ENCODE measurements around the gene LYRM1. TPM values are rescaled to one million over a fixed set of nuclear protein-coding genes. Genes with fewer than 3 reads are reported as not detected.

Gene LYRM1
- total RNA-seq, 2 experiments from 2014 or later = 13.3 to 14.0 TPM

DNA sequence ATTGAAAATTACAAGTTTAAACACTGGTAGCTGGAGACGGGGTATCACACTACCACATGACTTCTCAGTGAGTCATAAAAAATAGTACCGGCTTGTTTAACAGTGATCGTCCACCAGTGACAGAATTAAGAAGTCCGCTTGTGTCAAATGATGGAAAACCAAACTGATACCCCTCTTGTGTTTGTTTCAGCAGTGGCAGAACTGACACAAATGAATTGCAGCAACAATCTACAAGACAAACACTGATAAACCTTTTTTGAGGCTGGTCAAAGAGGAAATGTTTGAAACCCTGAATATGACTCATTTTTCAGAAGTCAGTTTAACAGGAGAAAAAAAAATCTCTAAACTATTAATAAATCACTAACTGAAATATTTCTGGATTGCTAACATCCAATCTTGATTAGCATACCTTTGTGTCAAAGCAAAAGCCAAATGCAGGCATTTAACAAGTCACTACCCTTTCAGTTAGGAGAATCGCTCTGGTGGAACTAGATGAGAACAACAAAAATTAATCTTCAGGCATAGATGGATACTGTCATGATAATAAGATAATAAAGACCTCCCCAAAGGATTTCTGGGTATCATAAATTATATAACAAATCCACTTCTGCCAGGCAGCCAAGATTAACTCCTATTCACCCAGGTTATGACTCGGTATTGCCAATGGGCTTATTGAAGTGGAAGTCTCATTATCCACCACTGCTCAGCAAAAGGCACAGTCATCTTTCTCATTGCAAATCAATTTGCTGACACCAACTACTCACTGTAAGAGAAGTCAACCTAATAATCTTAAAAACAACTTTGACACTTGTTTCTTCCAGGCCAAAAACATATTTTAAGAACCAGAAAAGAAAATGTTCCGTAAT is 21.2 kb upstream of the LYRM1 start:
- Histone ChIP-seq H3K27ac (ENCODE audit: low read depth in 1 of 2, low read length in 2 of 2) (no peak overlapping the region), H3K4me3 (ENCODE audit: low read length) (no peak overlapping the region), H3K4me1 (ENCODE audit: insufficient read depth, low read length) (peaks cover 10% of the 10 kb centered on the region), H3K36me3 (ENCODE audit: insufficient read depth, low read length) (peaks cover 2% of the 10 kb centered on the region), H3K27me3 (ENCODE audit: control insufficient read depth in 1 of 2, insufficient read depth in 2 of 2, low read length in 2 of 2) (no peaks in the 10 kb centered on the region), H3K9me3 (ENCODE audit: control insufficient read depth in 1 of 2, insufficient read depth in 1 of 2, low read length in 2 of 2) (no peaks in the 10 kb centered on the region)
- Mint-ChIP-seq H3K9me3 (no peaks in the 10 kb centered on the region), H3K4me1 (ENCODE audit: low read depth) (peaks cover 46% of the 10 kb centered on the region), H3K4me3 (no peak overlapping the region), H3K27ac (no peak overlapping the region), H3K36me3 (ENCODE audit: low read depth) (peaks cover 6% of the 10 kb centered on the region), H3K27me3 (no peaks in the 10 kb centered on the region)
- ChIA-PET POLR2A (interaction anchor here (0.9 kb wide), 1 partner anchor 24 kb away, joined by 4 read pairs; no protein-coding TSS in a partner anchor), CTCF (no interaction called here)
- ATAC-seq (ENCODE audit: poor library complexity) (no peak), DNase-seq (no peak)
- TF ChIP-seq, protein P1, sequence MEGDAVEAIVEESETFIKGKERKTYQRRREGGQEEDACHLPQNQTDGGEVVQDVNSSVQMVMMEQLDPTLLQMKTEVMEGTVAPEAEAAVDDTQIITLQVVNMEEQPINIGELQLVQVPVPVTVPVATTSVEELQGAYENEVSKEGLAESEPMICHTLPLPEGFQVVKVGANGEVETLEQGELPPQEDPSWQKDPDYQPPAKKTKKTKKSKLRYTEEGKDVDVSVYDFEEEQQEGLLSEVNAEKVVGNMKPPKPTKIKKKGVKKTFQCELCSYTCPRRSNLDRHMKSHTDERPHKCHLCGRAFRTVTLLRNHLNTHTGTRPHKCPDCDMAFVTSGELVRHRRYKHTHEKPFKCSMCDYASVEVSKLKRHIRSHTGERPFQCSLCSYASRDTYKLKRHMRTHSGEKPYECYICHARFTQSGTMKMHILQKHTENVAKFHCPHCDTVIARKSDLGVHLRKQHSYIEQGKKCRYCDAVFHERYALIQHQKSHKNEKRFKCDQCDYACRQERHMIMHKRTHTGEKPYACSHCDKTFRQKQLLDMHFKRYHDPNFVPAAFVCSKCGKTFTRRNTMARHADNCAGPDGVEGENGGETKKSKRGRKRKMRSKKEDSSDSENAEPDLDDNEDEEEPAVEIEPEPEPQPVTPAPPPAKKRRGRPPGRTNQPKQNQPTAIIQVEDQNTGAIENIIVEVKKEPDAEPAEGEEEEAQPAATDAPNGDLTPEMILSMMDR (IDR thresholded peaks at IDR 0.05) = no peak
- intact Hi-C loops (cut with DNase I, micrococcal nuclease) = no loop called here

DNA sequence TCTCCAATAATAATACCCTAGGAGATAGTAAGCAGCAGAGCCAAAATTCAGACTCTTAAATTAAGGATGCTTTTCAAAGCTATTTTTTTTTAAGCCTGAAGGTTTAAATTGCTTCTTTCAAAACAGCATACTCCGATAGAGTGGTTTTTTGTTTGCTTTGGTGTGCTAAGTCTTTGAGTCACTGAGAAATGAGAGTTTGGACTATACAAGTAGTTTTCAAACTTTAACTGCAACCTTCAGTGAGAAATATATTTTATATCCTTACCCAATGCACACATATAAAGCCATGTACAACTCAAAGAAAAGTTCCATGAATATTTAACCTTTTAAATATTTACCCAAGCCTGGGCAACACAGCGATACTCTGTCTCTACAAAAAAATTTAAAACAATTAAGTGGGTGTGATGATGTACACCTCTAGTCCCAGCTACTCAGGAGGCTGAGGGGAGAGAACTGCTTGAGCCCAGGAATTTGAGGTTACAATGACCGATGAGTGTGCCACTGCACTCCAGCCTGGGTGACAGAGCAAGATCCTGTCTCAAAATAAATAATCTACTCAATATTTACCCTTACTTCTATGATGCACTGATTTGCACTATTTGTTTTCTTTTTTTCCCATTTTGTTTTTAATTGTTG is 19.6 kb upstream of the LYRM1 start:
- H3K36me3 Mint-ChIP-seq (ENCODE audit: low read depth) = peaks cover 8% of the 10 kb centered on the region
- POLR2A ChIA-PET = interaction anchor here (0.6 kb wide), 1 partner anchor 19 kb away, joined by 3 read pairs; the partner anchor contains the start of genes DCUN1D3 and LYRM1

DNA sequence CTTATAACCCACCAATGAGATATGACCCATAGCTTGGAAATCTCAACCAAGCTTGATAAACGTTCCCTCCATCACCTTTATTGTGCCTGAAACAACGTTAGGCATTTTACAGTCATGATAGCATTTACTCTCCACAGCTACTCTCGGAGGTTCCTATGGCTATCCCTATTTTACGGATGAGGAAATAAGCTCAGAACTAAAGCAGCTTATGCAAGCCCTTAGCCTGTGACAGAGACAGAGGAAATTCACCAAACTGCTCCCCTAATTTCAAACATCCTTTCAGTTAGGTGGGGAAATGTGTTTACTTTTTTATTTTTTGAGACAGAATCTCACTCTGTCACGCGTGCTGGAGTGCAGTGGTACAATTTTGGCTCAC is 19.1 kb upstream of the LYRM1 start:
- peaks cover 8% of the 10 kb centered on the region for H3K36me3 Mint-ChIP-seq (ENCODE audit: low read depth)
- Histone ChIP-seq H3K4me3 (ENCODE audit: low read length) (no peak overlapping the region), H3K27ac (ENCODE audit: low read depth in 1 of 2, low read length in 2 of 2) (no peak overlapping the region), H3K9me3 (ENCODE audit: control insufficient read depth in 1 of 2, insufficient read depth in 1 of 2, low read length in 2 of 2) (no peaks in the 10 kb centered on the region), H3K36me3 (ENCODE audit: insufficient read depth, low read length) (peaks cover 2% of the 10 kb centered on the region), H3K4me1 (ENCODE audit: insufficient read depth, low read length) (peaks cover 5% of the 10 kb centered on the region), H3K27me3 (ENCODE audit: control insufficient read depth in 1 of 2, insufficient read depth in 2 of 2, low read length in 2 of 2) (no peaks in the 10 kb centered on the region)
- no peak overlapping the region for H3K27ac Mint-ChIP-seq
- ChIA-PET CTCF (no interaction called here), POLR2A (interaction anchor here (0.6 kb wide), 1 partner anchor 19 kb away, joined by 3 read pairs; the partner anchor contains the start of genes DCUN1D3 and LYRM1)
- peaks cover 36% of the 10 kb centered on the region for H3K4me1 Mint-ChIP-seq (ENCODE audit: low read depth)
- DNase-seq (no peak), ATAC-seq (ENCODE audit: poor library complexity) (no peak)
- no peaks in the 10 kb centered on the region for H3K27me3 Mint-ChIP-seq
- no peak overlapping the region for H3K4me3 Mint-ChIP-seq
- no peaks in the 10 kb centered on the region for H3K9me3 Mint-ChIP-seq
- intact Hi-C loops (cut with DNase I, micrococcal nuclease) = no loop called here
- TF ChIP-seq, protein P1 (IDR thresholded peaks at IDR 0.05) = no peak

More for the DNA sequence above, 19.6 kb upstream of the LYRM1 start:
- CTCF ChIA-PET = no interaction called here
- DNase-seq (no peak), ATAC-seq (ENCODE audit: poor library complexity) (no peak)
- no peaks in the 10 kb centered on the region for H3K9me3 ChIP-seq (ENCODE audit: control insufficient read depth in 1 of 2, insufficient read depth in 1 of 2, low read length in 2 of 2)
- Mint-ChIP-seq H3K9me3 (no peaks in the 10 kb centered on the region), H3K4me3 (no peak overlapping the region), H3K4me1 (ENCODE audit: low read depth) (peaks cover 36% of the 10 kb centered on the region), H3K27me3 (no peaks in the 10 kb centered on the region), H3K27ac (no peak overlapping the region)
- no peaks in the 10 kb centered on the region for H3K27me3 ChIP-seq (ENCODE audit: control insufficient read depth in 1 of 2, insufficient read depth in 2 of 2, low read length in 2 of 2)
- peaks cover 5% of the 10 kb centered on the region for H3K4me1 ChIP-seq (ENCODE audit: insufficient read depth, low read length)
- H3K27ac ChIP-seq (ENCODE audit: low read depth in 1 of 2, low read length in 2 of 2) = no peak overlapping the region
- TF ChIP-seq, protein P1 (IDR thresholded peaks at IDR 0.05) = no peak
- H3K4me3 ChIP-seq (ENCODE audit: low read length) = no peak overlapping the region
- peaks cover 2% of the 10 kb centered on the region for H3K36me3 ChIP-seq (ENCODE audit: insufficient read depth, low read length)
- intact Hi-C loops (cut with DNase I, micrococcal nuclease) = no loop called here

Measured in CD4-positive, alpha-beta T cell (primary cell).